CD4-positive, alpha-beta T cell (primary cell): ENCODE measurements around the gene NPIPB6. TPM values are rescaled to one million over a fixed set of nuclear protein-coding genes. Genes with fewer than 3 reads are reported as not detected.
"Not testable (repeated sequence)": the region's sequence is repeated elsewhere in the genome, so short reads cannot be mapped to it uniquely, and the experiment has no call there.

Source experiments
- ATAC-seq: fragments of 200-7000 bp; cut with Tn5 transposase; one replicate; pipeline ENCODE4 v1.10.0; 2022; ENCODE audit warnings: mild to moderate bottlenecking; ENCODE audit not compliant: poor library complexity
- CTCF ChIA-PET: fragments of 350-600 bp; sonication (Branson Sonifier 250); formaldehyde crosslinking; loops from one replicate; lab custom pipeline; 2021; ENCODE audit warnings: antibody characterized with exemption, inconsistent platforms; lab: Charles Lee
- POLR2A ChIA-PET: fragments of 350-600 bp; sonication (Branson Sonifier 250); formaldehyde crosslinking; loops from one replicate; lab custom pipeline; 2021; ENCODE audit warnings: antibody characterized with exemption, inconsistent platforms; lab: Charles Lee
- DNase-seq, 14 experiments: peaks; one replicate each; pipeline ENCODE4 v3.0.0-alpha.2; 2013 to 2020; ENCODE audit warnings: mixed read lengths in 2 of 14
- H3K27ac ChIP-seq, 2 donors: one replicate each; pipeline versions ENCODE4 v1.5.1 to v1.7.0; 2013; ENCODE audit warnings: low read length in 2 of 2, low read depth in 1 of 2, mild to moderate bottlenecking in 1 of 2
- H3K27me3 ChIP-seq, 2 experiments: 1 replicate in 1 of 2; 2 replicates in 1 of 2; pipeline versions ENCODE4 v1.6.1 to v1.7.0; 2013; ENCODE audit warnings: low read length in 2 of 2, control low read depth in 1 of 2, mild to moderate bottlenecking in 1 of 2, moderate library complexity in 1 of 2; ENCODE audit not compliant: insufficient read depth in 2 of 2, control insufficient read depth in 1 of 2
- H3K36me3 ChIP-seq: one replicate; pipeline ENCODE4 v1.6.1; 2013; ENCODE audit warnings: low read length, control low read depth; ENCODE audit not compliant: insufficient read depth
- H3K4me1 ChIP-seq: one replicate; pipeline ENCODE4 v1.6.1; 2013; ENCODE audit warnings: low read length, control low read depth; ENCODE audit not compliant: insufficient read depth
- H3K4me3 ChIP-seq: one replicate; pipeline ENCODE4 v1.5.1; 2013; ENCODE audit warnings: mild to moderate bottlenecking, low read length, moderate library complexity
- H3K9me3 ChIP-seq, 2 experiments: 1 replicate in 1 of 2; 2 replicates in 1 of 2; pipeline versions ENCODE4 v1.6.1 to v1.7.0; 2013; ENCODE audit warnings: low read length in 2 of 2, mild to moderate bottlenecking in 2 of 2, control low read depth in 1 of 2, moderate library complexity in 1 of 2; ENCODE audit not compliant: control insufficient read depth in 1 of 2, insufficient read depth in 1 of 2
- H3K27ac Mint-ChIP-seq: one replicate; pipeline ENCODE4 v1.8.0; 2020; ENCODE audit warnings: mixed read lengths
- H3K27me3 Mint-ChIP-seq: one replicate; pipeline ENCODE4 v1.8.0; 2021; ENCODE audit warnings: mixed read lengths
- H3K36me3 Mint-ChIP-seq: one replicate; pipeline ENCODE4 v1.8.0; 2021; ENCODE audit warnings: low read depth, mixed read lengths
- H3K4me1 Mint-ChIP-seq: one replicate; pipeline ENCODE4 v1.8.0; 2021; ENCODE audit warnings: low read depth, mixed read lengths
- H3K4me3 Mint-ChIP-seq: one replicate; pipeline ENCODE4 v1.8.0; 2020; ENCODE audit warnings: mild to moderate bottlenecking, mixed read lengths
- H3K9me3 Mint-ChIP-seq: one replicate; pipeline ENCODE4 v1.8.0; 2020; ENCODE audit warnings: mixed read lengths
- intact Hi-C, 2 experiments: fragments of 100-400 bp; cut with DNase I in 1 of 2; cut with micrococcal nuclease in 1 of 2; formaldehyde crosslinking; loops; one replicate each; pipeline versions ENCODE4 v1.15.1 to v1.9.0; 2023 to 2025; cut with DNase I, micrococcal nuclease
- total RNA-seq, 174 experiments: library from RNA in 2 of 174; stranded (reverse) in 2 of 174; gene quantifications; one replicate each; pipeline ENCODE4 v1.2.3 and lab custom pipeline; 2021 to 2026

The NPIPB6 gene
- total RNA-seq, 2 experiments from 2014 or later, result 2.3 to 2.4 TPM

GRCh38 chr16:28336940-28337710, 26.2 kb downstream of the NPIPB6 start:
- ATAC-seq, DNase-seq, H3K4me3 ChIP-seq, H3K4me3 Mint-ChIP-seq, H3K9me3 Mint-ChIP-seq, POLR2A ChIA-PET, H3K27ac ChIP-seq, CTCF ChIA-PET, H3K36me3 ChIP-seq, intact Hi-C loops, H3K9me3 ChIP-seq, H3K36me3 Mint-ChIP-seq, H3K27me3 Mint-ChIP-seq, H3K4me1 ChIP-seq, H3K27ac Mint-ChIP-seq, H3K4me1 Mint-ChIP-seq, H3K27me3 ChIP-seq: not testable (repeated sequence)

DNA sequence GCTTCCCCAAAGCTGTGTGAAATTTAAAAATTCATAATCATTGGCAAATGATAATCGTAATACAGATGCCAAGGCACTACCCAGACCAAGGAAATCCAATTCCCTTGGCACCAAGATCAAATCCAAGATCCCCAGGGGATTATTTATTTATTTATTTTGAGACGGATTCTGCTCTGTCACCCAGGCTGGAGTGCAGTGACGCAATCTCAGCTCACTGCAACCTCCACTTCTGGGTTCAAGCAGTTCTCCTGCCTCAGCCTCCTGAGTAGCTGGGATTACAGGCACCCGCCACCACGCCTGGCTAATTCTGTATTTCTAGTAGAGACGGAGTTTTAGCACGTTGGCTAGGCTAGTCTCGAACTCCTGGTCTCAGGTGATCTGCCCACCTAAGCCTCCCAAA, 27.6 kb downstream of the NPIPB6 start:
- H3K9me3 ChIP-seq, H3K27me3 Mint-ChIP-seq, ATAC-seq, CTCF ChIA-PET, DNase-seq, H3K27me3 ChIP-seq, H3K4me3 ChIP-seq, H3K36me3 Mint-ChIP-seq, intact Hi-C loops, H3K9me3 Mint-ChIP-seq, H3K4me1 Mint-ChIP-seq, H3K4me3 Mint-ChIP-seq, POLR2A ChIA-PET, H3K27ac ChIP-seq, H3K4me1 ChIP-seq, H3K27ac Mint-ChIP-seq, H3K36me3 ChIP-seq: not testable (repeated sequence)

GRCh38 chr16:28332632-28333031, 30.7 kb downstream of the NPIPB6 start:
- intact Hi-C loops, H3K4me3 ChIP-seq, H3K9me3 ChIP-seq, DNase-seq, ATAC-seq, CTCF ChIA-PET, H3K27me3 ChIP-seq, H3K27ac Mint-ChIP-seq, H3K4me3 Mint-ChIP-seq, H3K36me3 ChIP-seq, H3K27me3 Mint-ChIP-seq, H3K36me3 Mint-ChIP-seq, POLR2A ChIA-PET, H3K4me1 ChIP-seq, H3K4me1 Mint-ChIP-seq, H3K9me3 Mint-ChIP-seq, H3K27ac ChIP-seq: not testable (repeated sequence)

GRCh38 chr16:28330981-28331380, 32.3 kb downstream of the NPIPB6 start:
- H3K4me1 Mint-ChIP-seq, H3K9me3 ChIP-seq, ATAC-seq, CTCF ChIA-PET, H3K9me3 Mint-ChIP-seq, H3K36me3 Mint-ChIP-seq, intact Hi-C loops, H3K27ac ChIP-seq, H3K27me3 Mint-ChIP-seq, H3K4me3 ChIP-seq, H3K27me3 ChIP-seq, DNase-seq, H3K27ac Mint-ChIP-seq, H3K4me3 Mint-ChIP-seq, H3K36me3 ChIP-seq, H3K4me1 ChIP-seq: not testable (repeated sequence)
- POLR2A ChIA-PET, result interaction anchor here (0.6 kb wide), 1 partner anchor 21 kb away, joined by 4 read pairs; no protein-coding TSS in a partner anchor

DNA sequence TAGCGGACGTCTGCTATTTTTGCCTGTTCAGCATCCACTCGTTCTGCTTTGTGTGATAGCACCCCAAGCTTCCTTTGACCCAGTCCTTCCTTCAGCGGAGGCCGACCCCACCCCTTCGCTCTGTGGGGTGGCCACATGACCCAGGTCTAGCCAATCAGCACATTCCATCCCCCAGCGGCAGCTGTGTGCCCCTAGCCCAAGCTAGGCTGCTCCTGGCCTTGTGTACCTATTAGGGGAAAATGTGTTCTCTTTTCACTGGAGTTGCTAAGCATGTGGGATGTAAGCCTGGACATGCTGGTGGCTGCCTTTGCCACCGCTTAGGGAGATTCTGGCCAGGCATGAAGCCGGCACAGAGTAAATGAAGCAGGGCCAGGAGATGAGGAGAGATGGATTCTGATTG, 33.1 kb downstream of the NPIPB6 start:
- H3K36me3 Mint-ChIP-seq, H3K9me3 Mint-ChIP-seq, intact Hi-C loops, H3K27me3 Mint-ChIP-seq, H3K4me1 ChIP-seq, H3K4me3 Mint-ChIP-seq, POLR2A ChIA-PET, H3K4me3 ChIP-seq, H3K27ac Mint-ChIP-seq, CTCF ChIA-PET, H3K27me3 ChIP-seq, DNase-seq, H3K9me3 ChIP-seq, H3K36me3 ChIP-seq, H3K27ac ChIP-seq, H3K4me1 Mint-ChIP-seq: not testable (repeated sequence)
- peak; percentile 68 for ATAC-seq
